ENCODE measurements around the gene ZNF740.

Gene ZNF740

GRCh38 chr12:53227836-53228235 is 47.3 kb downstream of the ZNF740 start:
- TF ChIP-seq ZNF707 (tag by site-specific recombination; IDR thresholded peaks at IDR 0.05), result no peak
- TF ChIP-seq PBX3 (CRISPR knock-in tag; IDR thresholded peaks at IDR 0.05), result no peak
- no peak for TF ChIP-seq SCRT1 (tag by site-specific recombination; IDR thresholded peaks at IDR 0.05; ENCODE audit: borderline replicate concordance)
- no peak for TF ChIP-seq KLF16 (tag by site-specific recombination; IDR thresholded peaks at IDR 0.05)
- Histone ChIP-seq H3K4me3 (ENCODE audit: low read depth, low read length) (no peak overlapping the region), H3K4me1 (ENCODE audit: control insufficient read depth, insufficient read depth, low read length) (peaks cover 6% of the 10 kb centered on the region), H3K9me3 (ENCODE audit: control insufficient read depth, insufficient read depth, low read depth, low read length) (no peaks in the 10 kb centered on the region), H3K36me3 (ENCODE audit: control insufficient read depth in 2 of 2, insufficient read depth in 1 of 2, low read length in 2 of 2) (no peaks in the 10 kb centered on the region), H3K27ac (ENCODE audit: extremely low read depth, low read depth, low read length) (no peak overlapping the region)
- ChIA-PET CTCF (interaction anchor here (0.6 kb wide), 1 partner anchor 74 kb away, joined by 3 read pairs; no protein-coding TSS in a partner anchor), POLR2A (no interaction called here)

GRCh38 chr12:53229454-53229853 is 48.9 kb downstream of the ZNF740 start:
- Histone ChIP-seq H3K27ac (ENCODE audit: extremely low read depth, low read depth, low read length) (no peak overlapping the region), H3K36me3 (ENCODE audit: control insufficient read depth in 2 of 2, insufficient read depth in 1 of 2, low read length in 2 of 2) (no peaks in the 10 kb centered on the region), H3K4me1 (ENCODE audit: control insufficient read depth, insufficient read depth, low read length) (peaks cover 12% of the 10 kb centered on the region), H3K4me3 (ENCODE audit: low read depth, low read length) (no peak overlapping the region), H3K9me3 (ENCODE audit: control insufficient read depth, insufficient read depth, low read depth, low read length) (no peaks in the 10 kb centered on the region)
- ChIA-PET POLR2A (no interaction called here), CTCF (interaction anchor here (0.5 kb wide), 2 partner anchors 74 to 769 kb away, joined by 3 read pairs; no protein-coding TSS in a partner anchor)
- TF ChIP-seq ZSCAN16 (tag by site-specific recombination; IDR thresholded peaks at IDR 0.05) (no peak), GLIS2 (tag by site-specific recombination; IDR thresholded peaks at IDR 0.05) (no peak), ZNF132 (tag by site-specific recombination; IDR thresholded peaks at IDR 0.05; ENCODE audit: borderline replicate concordance) (no peak), PRDM10 (tag by site-specific recombination; IDR thresholded peaks at IDR 0.05) (no peak)

- ChIA-PET CTCF (interaction anchor here (0.5 kb wide), 1 partner anchor 769 kb away, joined by 3 read pairs; no protein-coding TSS in a partner anchor), POLR2A (no interaction called here)
- no peak overlapping the region for H3K27ac ChIP-seq (ENCODE audit: extremely low read depth, low read depth, low read length)
- H3K4me3 ChIP-seq (ENCODE audit: low read depth, low read length), result no peak overlapping the region
- no peaks in the 10 kb centered on the region for H3K9me3 ChIP-seq (ENCODE audit: control insufficient read depth, insufficient read depth, low read depth, low read length)
- H3K4me1 ChIP-seq (ENCODE audit: control insufficient read depth, insufficient read depth, low read length), result peaks cover 12% of the 10 kb centered on the region
- no peaks in the 10 kb centered on the region for H3K36me3 ChIP-seq (ENCODE audit: control insufficient read depth in 2 of 2, insufficient read depth in 1 of 2, low read length in 2 of 2)
- no peak for TF ChIP-seq ATF2 (tag by site-specific recombination; IDR thresholded peaks at IDR 0.05; ENCODE audit: low read depth)
- TF ChIP-seq ZFHX2 (tag by site-specific recombination; conservative IDR thresholded peaks at IDR 0.05), result peak; percentile 47
- no peak for TF ChIP-seq BCL6B (tag by site-specific recombination; IDR thresholded peaks at IDR 0.05)
- no peak for TF ChIP-seq ZNF600 (tag by site-specific recombination; IDR thresholded peaks at IDR 0.05)
- TF ChIP-seq GLIS1 (tag by site-specific recombination; IDR thresholded peaks at IDR 0.05), result peak; percentile 88
- peak; percentile 44; the same call in 1 of the 2 replicates for TF ChIP-seq KLF1 (tag by site-specific recombination; IDR thresholded peaks at IDR 0.05)
- peak; percentile 60; the same call in 1 of the 2 replicates for TF ChIP-seq KLF9 (tag by site-specific recombination; IDR thresholded peaks at IDR 0.05; ENCODE audit: low read depth)
- TF ChIP-seq TCF7L2 (IDR thresholded peaks at IDR 0.05; ENCODE audit: borderline replicate concordance, low read depth, low read length), result no peak
- TF ChIP-seq ZNF658 (tag by site-specific recombination; IDR thresholded peaks at IDR 0.05), result no peak
- no peak for TF ChIP-seq ZNF184 (tag by site-specific recombination; IDR thresholded peaks at IDR 0.05)
- peak; percentile 30; the same call in 1 of the 2 replicates for TF ChIP-seq GLIS2 (tag by site-specific recombination; IDR thresholded peaks at IDR 0.05)
- no peak for TF ChIP-seq ZNF529 (tag by site-specific recombination; IDR thresholded peaks at IDR 0.05; ENCODE audit: insufficient replicate concordance)
- no peak for TF ChIP-seq SCRT2 (tag by site-specific recombination; IDR thresholded peaks at IDR 0.05)
- no peak for TF ChIP-seq ZNF18 (tag by site-specific recombination; IDR thresholded peaks at IDR 0.05)
These were observed 49.8 kb downstream of the ZNF740 start for GRCh38 chr12:53230108-53230845.
